HepG2 (cell line): ENCODE results near the gene PPP1R27. TPM values are rescaled to one million over a fixed set of nuclear protein-coding genes. Genes with fewer than 3 reads are reported as not detected.

ENCODE experiments used
- EEA1 ChIP-seq: sonication (generic); formaldehyde crosslinking; IDR thresholded peaks from 2 replicates; pipeline ENCODE4 v1.5.1; 2020; ENCODE audit warnings: mild to moderate bottlenecking, missing genetic modification reagents, borderline replicate concordance
- FUBP1 ChIP-seq: sonication (generic); formaldehyde crosslinking; IDR thresholded peaks from 2 replicates; pipeline ENCODE4 v1.5.1; 2020; ENCODE audit warnings: missing genetic modification reagents, mild to moderate bottlenecking, borderline replicate concordance
- GPBP1L1 ChIP-seq: sonication (generic); formaldehyde crosslinking; IDR thresholded peaks from 2 replicates; pipeline ENCODE4 v1.5.0; 2020; ENCODE audit warnings: mild to moderate bottlenecking, missing genetic modification reagents
- JARID2 ChIP-seq: sonication (generic); formaldehyde crosslinking; IDR thresholded peaks from 2 replicates; pipeline ENCODE4 v1.8.1; 2023; ENCODE audit warnings: missing genetic modification reagents, inconsistent platforms; ENCODE audit not compliant: insufficient replicate concordance
- MIXL1 ChIP-seq: IDR thresholded peaks from 2 replicates; pipeline ENCODE4 v1.6.1; 2016
- POGZ ChIP-seq: sonication (generic); formaldehyde crosslinking; IDR thresholded peaks from 2 replicates; pipeline ENCODE4 v1.4.0; 2020; ENCODE audit warnings: mild to moderate bottlenecking, missing genetic modification reagents
- STAG1 ChIP-seq: sonication (generic); formaldehyde crosslinking; IDR thresholded peaks from 2 replicates; pipeline ENCODE4 v1.4.0; 2020; ENCODE audit warnings: missing genetic modification reagents
- TCF7 ChIP-seq: sonication (generic); IDR thresholded peaks from 2 replicates; pipeline ENCODE4 v1.6.1; 2016; ENCODE audit warnings: antibody characterized with exemption, low read depth
- THAP9 ChIP-seq: sonication (generic); formaldehyde crosslinking; IDR thresholded peaks from 2 replicates; pipeline ENCODE4; 2020; ENCODE audit warnings: missing genetic modification reagents, mild to moderate bottlenecking, borderline replicate concordance
- ZBTB10 ChIP-seq: sonication (generic); formaldehyde crosslinking; IDR thresholded peaks from 2 replicates; pipeline ENCODE4 v1.4.0; 2020; ENCODE audit warnings: missing genetic modification reagents, borderline replicate concordance
- ZBTB8A ChIP-seq: sonication (generic); formaldehyde crosslinking; IDR thresholded peaks from 2 replicates; pipeline ENCODE4 v1.4.0; 2020; ENCODE audit warnings: mild to moderate bottlenecking, low read depth, missing genetic modification reagents, borderline replicate concordance
- ZNF335 ChIP-seq: sonication (generic); formaldehyde crosslinking; IDR thresholded peaks from 2 replicates; pipeline ENCODE4 v1.4.0; 2020; ENCODE audit warnings: missing genetic modification reagents
- ZNF737 ChIP-seq: sonication (generic); formaldehyde crosslinking; IDR thresholded peaks from 2 replicates; pipeline ENCODE4 v1.5.0; 2020; ENCODE audit warnings: missing genetic modification reagents, mild to moderate bottlenecking, borderline replicate concordance
- ZUFSP ChIP-seq: sonication (generic); formaldehyde crosslinking; IDR thresholded peaks from 2 replicates; pipeline ENCODE4 v1.9.0; 2021; ENCODE audit warnings: missing genetic modification reagents, mild to moderate bottlenecking, borderline replicate concordance
- polyA plus RNA-seq, 8 experiments: library from polyadenylated mRNA; depleted of rRNA in 3 of 8; stranded (reverse) in 7 of 8; unstranded in 1 of 8; fragments of >200 nt; fragmentation: Illumina TruSeq in 4 of 8; extraction: Trizol in 4 of 8; gene quantifications; 2 replicates each; pipeline versions ENCODE4 v1.2.1 to v1.2.3, GENCODE V29; 2011 to 2016; ENCODE audit warnings: low read depth in 4 of 8, missing spikeins in 1 of 8, mixed read lengths in 1 of 8; ENCODE audit not compliant: insufficient read depth in 1 of 8
- total RNA-seq, 5 experiments: library from RNA; depleted of rRNA; stranded (reverse); fragments of >200 nt; fragmentation: Illumina TruSeq; extraction: Trizol; gene quantifications; 2 replicates each; pipeline ENCODE4 v1.2.3, GENCODE V29; 2016; ENCODE audit warnings: low read depth in 1 of 5
- TF ChIP-seq, protein P1 (sequence below): sonication (generic); formaldehyde crosslinking; IDR thresholded peaks from 2 replicates; pipeline ENCODE4 v1.4.0; 2020; ENCODE audit warnings: mild to moderate bottlenecking, missing genetic modification reagents, borderline replicate concordance

PPP1R27 gene
- total and polyA plus RNA-seq, 2 of the 13 experiments (the other 11 are each of a cell fraction or from before 2014, with no cell fraction given): 0.17 to 1.00 TPM

- no peak for TF ChIP-seq FUBP1 (CRISPR knock-in tag)
- TF ChIP-seq ZBTB10 (CRISPR knock-in tag): no peak; the same call in 1 of the 2 replicates
- TF ChIP-seq, protein P1, sequence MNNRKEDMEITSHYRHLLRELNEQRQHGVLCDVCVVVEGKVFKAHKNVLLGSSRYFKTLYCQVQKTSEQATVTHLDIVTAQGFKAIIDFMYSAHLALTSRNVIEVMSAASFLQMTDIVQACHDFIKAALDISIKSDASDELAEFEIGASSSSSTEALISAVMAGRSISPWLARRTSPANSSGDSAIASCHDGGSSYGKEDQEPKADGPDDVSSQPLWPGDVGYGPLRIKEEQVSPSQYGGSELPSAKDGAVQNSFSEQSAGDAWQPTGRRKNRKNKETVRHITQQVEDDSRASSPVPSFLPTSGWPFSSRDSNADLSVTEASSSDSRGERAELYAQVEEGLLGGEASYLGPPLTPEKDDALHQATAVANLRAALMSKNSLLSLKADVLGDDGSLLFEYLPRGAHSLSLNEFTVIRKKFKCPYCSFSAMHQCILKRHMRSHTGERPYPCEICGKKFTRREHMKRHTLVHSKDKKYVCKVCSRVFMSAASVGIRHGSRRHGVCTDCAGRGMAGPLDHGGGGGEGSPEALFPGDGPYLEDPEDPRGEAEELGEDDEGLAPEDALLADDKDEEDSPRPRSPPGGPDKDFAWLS (CRISPR knock-in tag): peak; percentile 97
- no peak for TF ChIP-seq ZUFSP
- TF ChIP-seq ZBTB8A (CRISPR knock-in tag): peak; percentile 91
- TF ChIP-seq ZNF335 (CRISPR knock-in tag): no peak
- no peak for TF ChIP-seq JARID2
- TF ChIP-seq GPBP1L1 (CRISPR knock-in tag): no peak
- peak; percentile 58 for TF ChIP-seq POGZ (CRISPR knock-in tag)
- peak; percentile 52 for TF ChIP-seq TCF7
- TF ChIP-seq ZNF737 (CRISPR knock-in tag): no peak
- peak; percentile 7; the same call in 1 of the 2 replicates for TF ChIP-seq MIXL1 (CRISPR knock-in tag)
- peak; percentile 99 for TF ChIP-seq EEA1 (CRISPR knock-in tag)
- 0 out of 2 replicates have a peak, but pooled peaks have one; percentile 65 for TF ChIP-seq THAP9 (CRISPR knock-in tag)
- TF ChIP-seq STAG1 (CRISPR knock-in tag): no peak
These were observed 1.5 kb downstream of the PPP1R27 start, which contains the start of gene MCRIP1 (continued) for GRCh38 chr17:81833160-81833920.
